H1 (cell line): ENCODE data around the gene CLDN3. TPM values are rescaled to one million over a fixed set of nuclear protein-coding genes. Genes with fewer than 3 reads are reported as not detected.

ENCODE experiments used
- BCL11A ChIP-seq, 2 experiments: IDR thresholded peaks; one replicate each; pipeline ENCODE4 v1.6.1; 2011; ENCODE audit warnings: low read depth in 2 of 2, low read length in 2 of 2, mild to moderate bottlenecking in 2 of 2
- CEBPB ChIP-seq: IDR thresholded peaks from 2 replicates; pipeline ENCODE4 v1.6.1; 2012; ENCODE audit warnings: low read depth, low read length
- FOSL1 ChIP-seq: IDR thresholded peaks from 2 replicates; pipeline ENCODE4 v1.6.1; 2011; ENCODE audit warnings: mild to moderate bottlenecking, low read depth, low read length, moderate library complexity; ENCODE audit not compliant: insufficient read depth
- HDAC2 ChIP-seq, 2 experiments: fragments of 300-600 bp in 1 of 2; sonication (generic) in 1 of 2; IDR thresholded peaks; 2 replicates each; pipeline ENCODE4 v1.6.1; 2011 to 2012; ENCODE audit warnings: low read depth in 2 of 2, low read length in 2 of 2, mild to moderate bottlenecking in 2 of 2, moderate library complexity in 2 of 2, borderline replicate concordance in 1 of 2, inconsistent platforms in 1 of 2
- KDM1A ChIP-seq: fragments of 200-600, 300-600 bp; sonication (generic); IDR thresholded peaks from 2 replicates; pipeline ENCODE4 v1.7.1; 2016; ENCODE audit warnings: mild to moderate bottlenecking, low read length, borderline replicate concordance
- PHF8 ChIP-seq: fragments of 200-600 bp; sonication (generic); conservative IDR thresholded peaks from 2 replicates; pipeline ENCODE4 v1.7.1; 2012; ENCODE audit warnings: low read depth, mild to moderate bottlenecking, inconsistent platforms, low read length, moderate library complexity
- SIX5 ChIP-seq: IDR thresholded peaks from 2 replicates; pipeline ENCODE4 v1.6.1; 2011; ENCODE audit warnings: mild to moderate bottlenecking, low read depth, low read length
- SP2 ChIP-seq: IDR thresholded peaks from 2 replicates; pipeline ENCODE4 v1.6.1; 2012; ENCODE audit warnings: mild to moderate bottlenecking, low read length, inconsistent platforms
- SP4 ChIP-seq: IDR thresholded peaks from 2 replicates; pipeline ENCODE4 v1.6.1; 2012; ENCODE audit warnings: low read length, inconsistent platforms
- SRF ChIP-seq: IDR thresholded peaks from 2 replicates; pipeline ENCODE4 v1.6.1; 2011; ENCODE audit warnings: mild to moderate bottlenecking, low read depth, low read length, moderate library complexity
- TBP ChIP-seq: IDR thresholded peaks from 2 replicates; pipeline ENCODE4 v1.6.1; 2011; ENCODE audit warnings: low read depth, low read length, improper control_type of control experiment
- YY1 ChIP-seq: IDR thresholded peaks from 2 replicates; pipeline ENCODE4 v1.6.1; 2011; ENCODE audit warnings: low read depth, mild to moderate bottlenecking, low read length
- polyA plus RNA-seq, 7 experiments: library from polyadenylated mRNA; depleted of rRNA in 3 of 7; stranded (reverse) in 5 of 7; unstranded in 2 of 7; fragments of >200 nt in 5 of 7; fragments of 200-250 nt in 2 of 7; gene quantifications; 1 replicate in 5 of 7; 2 replicates in 1 of 7; 4 replicates in 1 of 7; pipeline versions ENCODE4 v1.2.1 to v1.2.3, GENCODE V29; 2011 to 2013; ENCODE audit warnings: missing spikeins in 2 of 7, mixed read lengths in 2 of 7
- total RNA-seq: library from RNA; stranded (reverse); fragmentation: NEBNext Ultra II Directional; extraction: Animal tissue kit (Norgen Biotek cat#: 25700); gene quantifications from 2 replicates; pipeline ENCODE4 v1.2.1, GENCODE V29; 2021
- TF ChIP-seq, protein P1 (sequence below): fragments of 300-600 bp; sonication (generic); IDR thresholded peaks from 2 replicates; pipeline ENCODE4 v1.7.1; 2012; ENCODE audit warnings: low read length, moderate library complexity, mild to moderate bottlenecking, inconsistent platforms; ENCODE audit not compliant: insufficient replicate concordance

The CLDN3 gene
- total and polyA plus RNA-seq, 2 of the 8 experiments (the other 6 are each of a cell fraction or from before 2014, with no cell fraction given), result 19.1 to 65.2 TPM

DNA sequence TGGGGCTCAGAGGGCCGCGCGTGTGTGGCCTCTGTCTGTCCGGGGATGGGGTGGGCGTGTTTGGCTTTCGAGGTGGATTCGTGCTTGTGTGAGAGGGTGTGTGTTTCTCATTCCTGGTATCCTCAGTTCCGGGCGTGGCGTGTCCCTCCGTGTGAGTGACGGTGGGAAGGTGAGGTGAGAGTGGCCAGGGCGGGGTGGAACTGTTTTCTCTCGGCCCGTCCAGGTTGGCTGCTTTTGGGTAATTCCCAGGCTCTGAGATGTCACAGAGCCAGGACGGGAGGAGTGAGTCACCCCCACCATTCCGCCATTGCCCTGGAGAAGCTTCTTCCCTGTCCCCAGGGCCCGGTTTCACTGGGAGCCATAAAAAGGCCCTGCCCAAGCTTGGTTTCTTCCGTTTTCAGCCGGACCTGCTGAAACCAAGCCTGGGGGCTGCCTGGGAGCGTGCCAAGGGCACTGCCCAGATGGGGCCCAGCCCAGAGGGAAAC, 39.4 kb upstream of the CLDN3 start (continued):
- TF ChIP-seq, protein P1, sequence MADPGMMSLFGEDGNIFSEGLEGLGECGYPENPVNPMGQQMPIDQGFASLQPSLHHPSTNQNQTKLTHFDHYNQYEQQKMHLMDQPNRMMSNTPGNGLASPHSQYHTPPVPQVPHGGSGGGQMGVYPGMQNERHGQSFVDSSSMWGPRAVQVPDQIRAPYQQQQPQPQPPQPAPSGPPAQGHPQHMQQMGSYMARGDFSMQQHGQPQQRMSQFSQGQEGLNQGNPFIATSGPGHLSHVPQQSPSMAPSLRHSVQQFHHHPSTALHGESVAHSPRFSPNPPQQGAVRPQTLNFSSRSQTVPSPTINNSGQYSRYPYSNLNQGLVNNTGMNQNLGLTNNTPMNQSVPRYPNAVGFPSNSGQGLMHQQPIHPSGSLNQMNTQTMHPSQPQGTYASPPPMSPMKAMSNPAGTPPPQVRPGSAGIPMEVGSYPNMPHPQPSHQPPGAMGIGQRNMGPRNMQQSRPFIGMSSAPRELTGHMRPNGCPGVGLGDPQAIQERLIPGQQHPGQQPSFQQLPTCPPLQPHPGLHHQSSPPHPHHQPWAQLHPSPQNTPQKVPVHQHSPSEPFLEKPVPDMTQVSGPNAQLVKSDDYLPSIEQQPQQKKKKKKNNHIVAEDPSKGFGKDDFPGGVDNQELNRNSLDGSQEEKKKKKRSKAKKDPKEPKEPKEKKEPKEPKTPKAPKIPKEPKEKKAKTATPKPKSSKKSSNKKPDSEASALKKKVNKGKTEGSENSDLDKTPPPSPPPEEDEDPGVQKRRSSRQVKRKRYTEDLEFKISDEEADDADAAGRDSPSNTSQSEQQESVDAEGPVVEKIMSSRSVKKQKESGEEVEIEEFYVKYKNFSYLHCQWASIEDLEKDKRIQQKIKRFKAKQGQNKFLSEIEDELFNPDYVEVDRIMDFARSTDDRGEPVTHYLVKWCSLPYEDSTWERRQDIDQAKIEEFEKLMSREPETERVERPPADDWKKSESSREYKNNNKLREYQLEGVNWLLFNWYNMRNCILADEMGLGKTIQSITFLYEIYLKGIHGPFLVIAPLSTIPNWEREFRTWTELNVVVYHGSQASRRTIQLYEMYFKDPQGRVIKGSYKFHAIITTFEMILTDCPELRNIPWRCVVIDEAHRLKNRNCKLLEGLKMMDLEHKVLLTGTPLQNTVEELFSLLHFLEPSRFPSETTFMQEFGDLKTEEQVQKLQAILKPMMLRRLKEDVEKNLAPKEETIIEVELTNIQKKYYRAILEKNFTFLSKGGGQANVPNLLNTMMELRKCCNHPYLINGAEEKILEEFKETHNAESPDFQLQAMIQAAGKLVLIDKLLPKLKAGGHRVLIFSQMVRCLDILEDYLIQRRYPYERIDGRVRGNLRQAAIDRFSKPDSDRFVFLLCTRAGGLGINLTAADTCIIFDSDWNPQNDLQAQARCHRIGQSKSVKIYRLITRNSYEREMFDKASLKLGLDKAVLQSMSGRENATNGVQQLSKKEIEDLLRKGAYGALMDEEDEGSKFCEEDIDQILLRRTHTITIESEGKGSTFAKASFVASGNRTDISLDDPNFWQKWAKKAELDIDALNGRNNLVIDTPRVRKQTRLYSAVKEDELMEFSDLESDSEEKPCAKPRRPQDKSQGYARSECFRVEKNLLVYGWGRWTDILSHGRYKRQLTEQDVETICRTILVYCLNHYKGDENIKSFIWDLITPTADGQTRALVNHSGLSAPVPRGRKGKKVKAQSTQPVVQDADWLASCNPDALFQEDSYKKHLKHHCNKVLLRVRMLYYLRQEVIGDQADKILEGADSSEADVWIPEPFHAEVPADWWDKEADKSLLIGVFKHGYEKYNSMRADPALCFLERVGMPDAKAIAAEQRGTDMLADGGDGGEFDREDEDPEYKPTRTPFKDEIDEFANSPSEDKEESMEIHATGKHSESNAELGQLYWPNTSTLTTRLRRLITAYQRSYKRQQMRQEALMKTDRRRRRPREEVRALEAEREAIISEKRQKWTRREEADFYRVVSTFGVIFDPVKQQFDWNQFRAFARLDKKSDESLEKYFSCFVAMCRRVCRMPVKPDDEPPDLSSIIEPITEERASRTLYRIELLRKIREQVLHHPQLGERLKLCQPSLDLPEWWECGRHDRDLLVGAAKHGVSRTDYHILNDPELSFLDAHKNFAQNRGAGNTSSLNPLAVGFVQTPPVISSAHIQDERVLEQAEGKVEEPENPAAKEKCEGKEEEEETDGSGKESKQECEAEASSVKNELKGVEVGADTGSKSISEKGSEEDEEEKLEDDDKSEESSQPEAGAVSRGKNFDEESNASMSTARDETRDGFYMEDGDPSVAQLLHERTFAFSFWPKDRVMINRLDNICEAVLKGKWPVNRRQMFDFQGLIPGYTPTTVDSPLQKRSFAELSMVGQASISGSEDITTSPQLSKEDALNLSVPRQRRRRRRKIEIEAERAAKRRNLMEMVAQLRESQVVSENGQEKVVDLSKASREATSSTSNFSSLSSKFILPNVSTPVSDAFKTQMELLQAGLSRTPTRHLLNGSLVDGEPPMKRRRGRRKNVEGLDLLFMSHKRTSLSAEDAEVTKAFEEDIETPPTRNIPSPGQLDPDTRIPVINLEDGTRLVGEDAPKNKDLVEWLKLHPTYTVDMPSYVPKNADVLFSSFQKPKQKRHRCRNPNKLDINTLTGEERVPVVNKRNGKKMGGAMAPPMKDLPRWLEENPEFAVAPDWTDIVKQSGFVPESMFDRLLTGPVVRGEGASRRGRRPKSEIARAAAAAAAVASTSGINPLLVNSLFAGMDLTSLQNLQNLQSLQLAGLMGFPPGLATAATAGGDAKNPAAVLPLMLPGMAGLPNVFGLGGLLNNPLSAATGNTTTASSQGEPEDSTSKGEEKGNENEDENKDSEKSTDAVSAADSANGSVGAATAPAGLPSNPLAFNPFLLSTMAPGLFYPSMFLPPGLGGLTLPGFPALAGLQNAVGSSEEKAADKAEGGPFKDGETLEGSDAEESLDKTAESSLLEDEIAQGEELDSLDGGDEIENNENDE, result no peak
- TF ChIP-seq SP4, result no peak
- TF ChIP-seq SP2, result no peak
- TF ChIP-seq SIX5, result no peak
- TF ChIP-seq CEBPB, result no peak
- TF ChIP-seq YY1, result no peak
- TF ChIP-seq BCL11A (IDR thresholded peaks at IDR 0.05; ENCODE audit: low read depth in 2 of 2, low read length in 2 of 2), result no peak
- no peak for TF ChIP-seq FOSL1
- no peak for TF ChIP-seq HDAC2 (IDR thresholded peaks at IDR 0.05; ENCODE audit: borderline replicate concordance in 1 of 2, low read depth in 2 of 2, low read length in 2 of 2)
- no peak for TF ChIP-seq PHF8
- no peak for TF ChIP-seq SRF
- no peak for TF ChIP-seq TBP
- TF ChIP-seq KDM1A, result no peak
